ENCODE measurements around the gene CT45A3. TPM values are rescaled to one million over a fixed set of nuclear protein-coding genes. Genes with fewer than 3 reads are reported as not detected.
"Not testable (repeated sequence)": the region's sequence is repeated elsewhere in the genome, so short reads cannot be mapped to it uniquely, and the experiment has no call there.

CT45A3 gene, protein sequence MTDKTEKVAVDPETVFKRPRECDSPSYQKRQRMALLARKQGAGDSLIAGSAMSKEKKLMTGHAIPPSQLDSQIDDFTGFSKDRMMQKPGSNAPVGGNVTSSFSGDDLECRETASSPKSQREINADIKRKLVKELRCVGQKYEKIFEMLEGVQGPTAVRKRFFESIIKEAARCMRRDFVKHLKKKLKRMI
- not detected in 2 replicates for total RNA-seq (2014; rRNA removed; shearing (Covaris generic); ENCODE audit: low replicate concordance)

GRCh38 chrX:135768091-135768490 is at the start of gene CT45A3:
Gene CT45A3 (minus strand): TSS chrX:135768191. CDS start chrX:135764444, 3,747 bp downstream.
- H3K27me3 ChIP-seq, H3K9me3 ChIP-seq, H3K36me3 ChIP-seq, H3K4me3 ChIP-seq, DNase-seq: not testable (repeated sequence)

DNA sequence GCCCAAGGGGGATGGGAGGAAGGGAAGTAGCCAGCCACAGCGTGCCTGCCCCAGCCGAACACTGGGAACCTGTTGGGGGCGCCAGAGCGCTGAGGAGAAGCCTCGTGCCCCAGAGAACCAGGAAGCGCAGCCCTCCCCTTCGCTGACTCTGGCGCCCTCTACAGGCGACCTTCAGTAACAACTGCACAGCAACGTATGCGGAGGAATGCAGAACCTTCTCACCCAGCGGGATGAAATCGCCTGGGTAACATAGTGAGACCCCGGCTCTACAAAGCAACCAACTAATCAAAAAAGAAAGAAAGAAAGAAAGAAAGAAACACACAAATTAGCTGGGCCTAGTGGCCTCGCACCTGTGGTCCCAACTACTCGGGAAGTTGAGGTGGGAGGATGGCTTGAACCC is 34.7 kb upstream of the CT45A3 start, which contains the start of gene CT45A6:
CT45A6 (minus strand) TSS at position 101 of the 400 bp plus-strand sequence. CDS start 3,794 bp downstream, outside the sequence.
- not testable (repeated sequence) for DNase-seq, H3K36me3 ChIP-seq

DNA sequence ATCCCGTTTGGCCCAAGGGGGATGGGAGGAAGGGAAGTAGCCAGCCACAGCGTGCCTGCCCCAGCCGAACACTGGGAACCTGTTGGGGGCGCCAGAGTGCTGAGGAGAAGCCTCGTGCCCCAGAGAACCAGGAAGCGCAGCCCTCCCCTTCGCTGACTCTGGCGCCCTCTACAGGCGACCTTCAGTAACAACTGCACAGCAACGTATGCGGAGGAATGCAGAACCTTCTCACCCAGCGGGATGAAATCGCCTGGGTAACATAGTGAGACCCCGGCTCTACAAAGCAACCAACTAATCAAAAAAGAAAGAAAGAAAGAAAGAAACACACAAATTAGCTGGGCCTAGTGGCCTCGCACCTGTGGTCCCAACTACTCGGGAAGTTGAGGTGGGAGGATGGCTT is 17.4 kb upstream of the CT45A3 start, which contains the start of gene CT45A5:
CT45A5 (minus strand) TSS at position 101 of the 400 bp plus-strand sequence. CDS start 3,774 bp downstream, outside the sequence.
- not testable (repeated sequence) for H3K27me3 ChIP-seq

More for the DNA sequence above, 34.7 kb upstream of the CT45A3 start, which contains the start of gene CT45A6:
- not testable (repeated sequence) for H3K9me3 ChIP-seq, H3K4me3 ChIP-seq, H3K27me3 ChIP-seq

DNA sequence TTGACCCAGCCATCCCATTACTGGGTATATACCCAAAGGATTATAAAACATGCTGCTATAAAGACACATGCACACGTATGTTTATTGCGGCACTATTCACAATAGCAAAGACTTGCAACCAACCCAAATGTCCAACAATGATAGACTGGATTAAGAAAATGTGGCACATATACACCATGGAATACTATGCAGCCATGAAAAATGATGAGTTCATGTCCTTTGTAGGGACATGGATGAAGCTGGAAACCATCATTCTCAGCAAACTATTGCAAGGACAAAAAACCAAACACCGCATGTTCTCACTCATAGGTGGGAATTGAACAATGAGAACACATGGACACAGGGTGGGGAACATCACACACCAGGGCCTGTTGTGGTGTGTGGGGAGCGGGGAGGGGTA is 23.3 kb downstream of the CT45A3 start:
- H3K27me3 ChIP-seq, DNase-seq, H3K36me3 ChIP-seq, H3K4me3 ChIP-seq, H3K9me3 ChIP-seq: not testable (repeated sequence)

More for the DNA sequence above, 17.4 kb upstream of the CT45A3 start, which contains the start of gene CT45A5:
- H3K9me3 ChIP-seq, H3K36me3 ChIP-seq, DNase-seq, H3K4me3 ChIP-seq: not testable (repeated sequence)

DNA sequence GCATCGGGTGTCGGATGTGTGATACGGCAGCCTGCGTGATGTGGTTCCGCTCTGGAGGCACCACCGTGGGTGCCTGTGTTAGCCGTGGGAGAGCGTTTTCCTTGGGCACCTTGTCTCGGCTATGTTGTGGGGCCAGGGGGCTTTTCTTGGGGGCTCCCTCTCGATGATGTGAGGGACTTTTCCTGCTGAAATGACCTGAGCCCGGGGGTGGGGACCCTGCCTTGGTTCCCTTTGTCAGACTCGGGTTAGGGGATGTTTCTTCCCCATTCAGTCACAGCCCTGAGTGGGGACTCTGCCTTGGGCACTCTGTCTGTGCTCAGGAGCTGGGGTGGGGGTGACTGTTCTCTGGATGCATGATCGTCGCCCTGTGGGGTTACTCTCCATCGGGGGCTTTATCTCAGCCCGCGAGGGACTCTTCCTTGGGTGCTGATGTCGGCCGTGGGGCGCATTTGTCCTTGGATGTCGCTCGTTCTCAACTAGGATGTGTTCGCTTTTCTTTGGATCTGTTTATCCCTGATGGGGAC is 26.7 kb downstream of the CT45A3 start:
- Histone ChIP-seq H3K36me3 (no peaks in the 10 kb centered on the region), H3K9me3 (no peaks in the 10 kb centered on the region), H3K4me3 (no peak overlapping the region), H3K27me3 (no peaks in the 10 kb centered on the region)
- DNase-seq, result no peak

GRCh38 chrX:135740681-135741149 is 27.3 kb downstream of the CT45A3 start:
- Histone ChIP-seq H3K9me3 (no peaks in the 10 kb centered on the region), H3K27me3 (no peaks in the 10 kb centered on the region), H3K4me3 (no peak overlapping the region), H3K36me3 (no peaks in the 10 kb centered on the region)
- peak; percentile 27 for DNase-seq

- no peak for DNase-seq
- Histone ChIP-seq H3K9me3 (no peaks in the 10 kb centered on the region), H3K27me3 (no peaks in the 10 kb centered on the region), H3K36me3 (no peaks in the 10 kb centered on the region), H3K4me3 (no peak overlapping the region)
These were observed 30.5 kb downstream of the CT45A3 start for GRCh38 chrX:135737366-135738071.

- H3K36me3 ChIP-seq, DNase-seq, H3K4me3 ChIP-seq, H3K27me3 ChIP-seq, H3K9me3 ChIP-seq: not testable (repeated sequence)
These were observed 33.3 kb downstream of the CT45A3 start for GRCh38 chrX:135734666-135735065.

DNA sequence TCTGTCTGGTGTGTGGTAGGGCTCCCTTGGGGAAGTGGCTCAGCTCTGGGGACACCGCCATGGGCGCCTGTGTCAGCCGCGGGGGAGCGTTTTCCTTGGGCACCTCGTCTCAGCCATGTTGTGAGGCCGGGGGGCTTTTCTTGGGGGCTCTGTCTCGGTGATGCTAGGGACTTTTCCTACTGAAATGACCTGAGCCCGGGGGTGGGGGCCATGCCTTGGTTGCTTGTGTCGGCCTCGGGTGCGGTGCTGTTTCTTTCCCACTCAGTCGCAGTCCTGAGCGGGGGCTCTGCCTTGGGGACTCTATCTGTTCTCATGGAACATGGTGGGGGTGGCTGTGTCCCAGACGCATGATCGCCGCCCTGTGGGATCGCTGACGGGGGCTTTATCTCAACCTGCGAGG is 54.2 kb downstream of the CT45A3 start:
- H3K4me3 ChIP-seq, result no peak overlapping the region
- H3K27me3 ChIP-seq, result no peaks in the 10 kb centered on the region
- no peaks in the 10 kb centered on the region for H3K36me3 ChIP-seq
- DNase-seq, result no peak
- H3K9me3 ChIP-seq, result no peaks in the 10 kb centered on the region

DNA sequence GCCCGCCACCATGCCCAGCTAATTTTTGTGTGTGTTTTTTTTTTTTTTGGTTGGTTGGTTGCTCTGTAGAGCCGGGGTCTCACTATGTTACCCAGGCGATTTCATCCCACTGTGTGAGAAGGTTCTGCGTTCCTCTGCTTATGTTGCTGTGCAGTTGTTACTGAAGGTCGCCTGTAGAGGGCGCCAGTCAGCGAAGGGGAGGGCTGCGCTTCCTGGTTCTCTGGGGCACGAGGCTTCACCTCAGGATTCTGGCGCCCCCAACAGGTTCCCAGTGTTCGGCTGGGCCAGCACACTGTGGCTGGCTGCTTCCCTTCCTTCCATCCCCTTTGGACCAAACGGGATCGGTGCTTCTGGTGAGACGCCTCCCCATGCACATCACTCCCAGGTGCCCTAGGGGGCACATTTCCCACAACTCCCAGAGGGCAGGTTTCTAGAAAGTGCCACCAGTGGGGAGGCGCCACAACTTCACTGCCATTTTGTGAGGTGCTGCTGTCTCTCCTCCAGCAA is 54.8 kb downstream of the CT45A3 start, which contains the start of gene CT45A1:
CT45A1 (plus strand) TSS at position 457 of the 507 bp plus-strand sequence. CDS start 5,302 bp downstream, outside the sequence.
- peak; percentile 8 for DNase-seq
- not testable (repeated sequence) for H3K36me3 ChIP-seq, H3K27me3 ChIP-seq, H3K9me3 ChIP-seq, H3K4me3 ChIP-seq

Other genes starting within 250 kb of the CT45A3 start
- 1.4 and 2.3 TPM in 2 replicates for gene INTS6L, start 247.5 kb downstream of the CT45A3 start, total RNA-seq (2014; rRNA removed; shearing (Covaris generic); ENCODE audit: low replicate concordance)
- not detected in 2 replicates for gene CT45A1, start 54.6 kb downstream of the CT45A3 start, total RNA-seq (2014; rRNA removed; shearing (Covaris generic); ENCODE audit: low replicate concordance)
- gene CT45A5, start 17.3 kb upstream of the CT45A3 start, total RNA-seq (2014; rRNA removed; shearing (Covaris generic); ENCODE audit: low replicate concordance), result not detected in 2 replicates
- not detected in 2 replicates for gene CT45A6, start 34.6 kb upstream of the CT45A3 start, total RNA-seq (2014; rRNA removed; shearing (Covaris generic); ENCODE audit: low replicate concordance)
- not detected in 2 replicates for gene CT45A2, start 51.8 kb upstream of the CT45A3 start, total RNA-seq (2014; rRNA removed; shearing (Covaris generic); ENCODE audit: low replicate concordance)
- not detected in 2 replicates for gene CT45A7, start 69.1 kb upstream of the CT45A3 start, total RNA-seq (2014; rRNA removed; shearing (Covaris generic); ENCODE audit: low replicate concordance)
- gene CT45A8, start 86.3 kb upstream of the CT45A3 start, total RNA-seq (2014; rRNA removed; shearing (Covaris generic); ENCODE audit: low replicate concordance), result not detected in 2 replicates
- gene CT45A9, start 103.6 kb upstream of the CT45A3 start, total RNA-seq (2014; rRNA removed; shearing (Covaris generic); ENCODE audit: low replicate concordance), result not detected in 2 replicates
- not detected in 2 replicates for gene CT45A10, start 125.3 kb upstream of the CT45A3 start, total RNA-seq (2014; rRNA removed; shearing (Covaris generic); ENCODE audit: low replicate concordance)
- gene SAGE1, start 125.5 kb upstream of the CT45A3 start, total RNA-seq (2014; rRNA removed; shearing (Covaris generic); ENCODE audit: low replicate concordance), result not detected in 2 replicates
- 19.6 and 26.1 TPM in 2 replicates for gene MMGT1, start 205.8 kb upstream of the CT45A3 start, total RNA-seq (2014; rRNA removed; shearing (Covaris generic); ENCODE audit: low replicate concordance)
- 10.0 and 14.8 TPM in 2 replicates for gene SLC9A6, start 217.2 kb upstream of the CT45A3 start, total RNA-seq (2014; rRNA removed; shearing (Covaris generic); ENCODE audit: low replicate concordance)